ENCODE results near the gene TSPEAR. TPM values are rescaled to one million over a fixed set of nuclear protein-coding genes. Genes with fewer than 3 reads are reported as not detected.
"Not testable (repeated sequence)": the region's sequence is repeated elsewhere in the genome, so short reads cannot be mapped to it uniquely, and the experiment has no call there.

The TSPEAR gene
- total RNA-seq, 1 donor: not detected

DNA sequence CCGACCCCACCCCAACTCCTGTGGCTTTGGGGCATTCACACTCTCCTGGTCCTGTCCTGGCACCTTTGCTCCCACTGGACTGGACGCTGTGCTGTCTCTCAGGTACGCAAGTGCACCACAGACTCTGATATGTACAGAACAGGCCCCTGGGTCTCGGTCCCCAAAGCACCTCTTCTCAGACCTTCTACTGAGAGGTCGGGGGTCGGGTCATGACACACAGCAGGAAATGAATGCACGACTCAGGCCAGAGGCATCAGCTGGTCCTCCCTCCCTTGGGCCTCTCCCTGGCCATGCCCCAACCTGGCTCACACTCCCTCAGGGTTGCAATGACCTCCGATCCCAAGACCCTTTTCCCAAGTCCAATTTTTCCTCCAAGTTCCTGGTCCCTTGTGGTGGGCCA lies 16.2 kb downstream of the TSPEAR start:
- Histone ChIP-seq H3K27me3 (ENCODE audit: insufficient read depth, low read length) (peaks cover 36% of the 10 kb centered on the region), H2AFZ (ENCODE audit: low read length) (no peak overlapping the region), H3K4me3 (ENCODE audit: insufficient read depth, low read length) (no peak overlapping the region), H3K27ac (ENCODE audit: low read depth, low read length) (no peak overlapping the region), H3K79me2 (ENCODE audit: insufficient read depth, low read length) (no peaks in the 10 kb centered on the region), H3K9me3 (ENCODE audit: low read depth, low read length) (no peaks in the 10 kb centered on the region), H3K4me2 (ENCODE audit: insufficient read depth, low read length) (no peak overlapping the region), H3K4me1 (ENCODE audit: insufficient read depth, low read length) (no peaks in the 10 kb centered on the region), H3K36me3 (ENCODE audit: insufficient read depth, low read length) (no peaks in the 10 kb centered on the region), H4K20me1 (ENCODE audit: insufficient read depth, low read length) (no peaks in the 10 kb centered on the region)
- TF ChIP-seq, protein P1, sequence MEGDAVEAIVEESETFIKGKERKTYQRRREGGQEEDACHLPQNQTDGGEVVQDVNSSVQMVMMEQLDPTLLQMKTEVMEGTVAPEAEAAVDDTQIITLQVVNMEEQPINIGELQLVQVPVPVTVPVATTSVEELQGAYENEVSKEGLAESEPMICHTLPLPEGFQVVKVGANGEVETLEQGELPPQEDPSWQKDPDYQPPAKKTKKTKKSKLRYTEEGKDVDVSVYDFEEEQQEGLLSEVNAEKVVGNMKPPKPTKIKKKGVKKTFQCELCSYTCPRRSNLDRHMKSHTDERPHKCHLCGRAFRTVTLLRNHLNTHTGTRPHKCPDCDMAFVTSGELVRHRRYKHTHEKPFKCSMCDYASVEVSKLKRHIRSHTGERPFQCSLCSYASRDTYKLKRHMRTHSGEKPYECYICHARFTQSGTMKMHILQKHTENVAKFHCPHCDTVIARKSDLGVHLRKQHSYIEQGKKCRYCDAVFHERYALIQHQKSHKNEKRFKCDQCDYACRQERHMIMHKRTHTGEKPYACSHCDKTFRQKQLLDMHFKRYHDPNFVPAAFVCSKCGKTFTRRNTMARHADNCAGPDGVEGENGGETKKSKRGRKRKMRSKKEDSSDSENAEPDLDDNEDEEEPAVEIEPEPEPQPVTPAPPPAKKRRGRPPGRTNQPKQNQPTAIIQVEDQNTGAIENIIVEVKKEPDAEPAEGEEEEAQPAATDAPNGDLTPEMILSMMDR (IDR thresholded peaks at IDR 0.05; ENCODE audit: extremely low read depth, low read depth, low read length): no peak
- DNase-seq (ENCODE audit: insufficient read length, low spot score, missing footprints): peak; percentile 37

DNA sequence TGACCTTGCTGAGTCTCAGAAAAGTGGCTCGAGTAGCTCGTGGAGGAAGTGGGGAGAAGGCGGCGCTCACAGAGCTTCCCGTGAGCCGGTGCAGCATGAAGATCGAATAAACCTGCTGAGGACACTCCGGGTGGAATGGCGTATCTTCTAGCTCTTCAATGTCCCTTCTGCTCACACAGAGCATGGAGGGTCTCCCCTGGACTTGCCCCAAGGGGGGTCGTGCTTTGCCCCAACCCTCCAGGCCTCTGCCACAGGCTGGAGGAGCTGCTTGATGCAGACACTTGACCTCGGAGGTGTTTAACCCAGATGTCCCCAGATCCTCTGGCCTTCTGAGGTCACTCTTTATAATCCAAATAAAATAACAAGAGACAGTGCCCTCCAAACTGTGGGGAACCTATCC lies 16.6 kb downstream of the TSPEAR start:
- Histone ChIP-seq H3K79me2 (ENCODE audit: insufficient read depth, low read length) (no peaks in the 10 kb centered on the region), H2AFZ (ENCODE audit: low read length) (no peak overlapping the region), H3K9me3 (ENCODE audit: low read depth, low read length) (no peaks in the 10 kb centered on the region), H3K27ac (ENCODE audit: low read depth, low read length) (no peak overlapping the region), H3K4me3 (ENCODE audit: insufficient read depth, low read length) (no peak overlapping the region), H3K4me1 (ENCODE audit: insufficient read depth, low read length) (no peaks in the 10 kb centered on the region), H3K27me3 (ENCODE audit: insufficient read depth, low read length) (peaks cover 37% of the 10 kb centered on the region), H3K4me2 (ENCODE audit: insufficient read depth, low read length) (no peak overlapping the region), H3K36me3 (ENCODE audit: insufficient read depth, low read length) (no peaks in the 10 kb centered on the region), H4K20me1 (ENCODE audit: insufficient read depth, low read length) (no peaks in the 10 kb centered on the region)
- DNase-seq (ENCODE audit: insufficient read length, low spot score, missing footprints): no peak
- TF ChIP-seq, protein P1 (IDR thresholded peaks at IDR 0.05; ENCODE audit: extremely low read depth, low read depth, low read length): no peak

DNA sequence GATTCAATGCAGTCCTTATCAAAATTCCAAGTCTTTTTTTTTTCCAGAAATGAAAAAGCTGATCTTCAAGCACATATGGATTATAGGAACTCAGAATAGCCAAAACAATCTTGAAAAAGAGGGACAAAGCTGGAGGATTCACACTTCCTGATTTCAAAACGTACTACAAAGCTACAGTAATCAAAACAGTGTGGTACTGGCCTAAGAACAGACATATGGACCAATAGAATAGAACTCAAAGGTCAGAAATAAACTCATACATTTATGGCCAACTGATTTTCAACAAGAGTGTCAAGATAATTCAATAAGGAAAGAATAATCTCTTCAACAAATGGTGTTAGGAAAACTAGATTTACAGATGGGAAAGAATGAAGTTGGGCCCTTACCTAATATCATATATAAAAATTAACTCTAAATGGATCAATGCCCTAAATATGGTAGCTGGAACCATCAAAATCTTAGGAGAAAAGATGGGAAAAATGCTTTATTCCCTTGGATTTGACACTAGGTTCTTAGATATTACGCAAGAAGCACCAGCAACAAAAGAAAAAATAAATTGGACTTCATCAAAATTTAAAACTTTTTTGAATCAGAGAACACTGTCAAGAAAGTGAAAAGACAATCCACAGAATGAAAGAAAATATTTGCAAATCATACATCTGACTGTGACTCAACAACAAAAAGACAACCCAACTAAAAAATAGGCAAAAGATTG lies 18.4 kb downstream of the TSPEAR start:
- Histone ChIP-seq H3K9me3 (ENCODE audit: low read depth, low read length) (no peaks in the 10 kb centered on the region), H2AFZ (ENCODE audit: low read length) (no peak overlapping the region), H3K27ac (ENCODE audit: low read depth, low read length) (no peak overlapping the region), H3K4me3 (ENCODE audit: insufficient read depth, low read length) (no peak overlapping the region), H3K79me2 (ENCODE audit: insufficient read depth, low read length) (no peaks in the 10 kb centered on the region), H3K27me3 (ENCODE audit: insufficient read depth, low read length) (peaks cover 23% of the 10 kb centered on the region), H3K4me2 (ENCODE audit: insufficient read depth, low read length) (no peak overlapping the region), H3K36me3 (ENCODE audit: insufficient read depth, low read length) (no peaks in the 10 kb centered on the region), H4K20me1 (ENCODE audit: insufficient read depth, low read length) (no peaks in the 10 kb centered on the region), H3K4me1 (ENCODE audit: insufficient read depth, low read length) (no peaks in the 10 kb centered on the region)
- TF ChIP-seq, protein P1 (IDR thresholded peaks at IDR 0.05; ENCODE audit: extremely low read depth, low read depth, low read length): no peak
- no peak for DNase-seq (ENCODE audit: insufficient read length, low spot score, missing footprints)

DNA sequence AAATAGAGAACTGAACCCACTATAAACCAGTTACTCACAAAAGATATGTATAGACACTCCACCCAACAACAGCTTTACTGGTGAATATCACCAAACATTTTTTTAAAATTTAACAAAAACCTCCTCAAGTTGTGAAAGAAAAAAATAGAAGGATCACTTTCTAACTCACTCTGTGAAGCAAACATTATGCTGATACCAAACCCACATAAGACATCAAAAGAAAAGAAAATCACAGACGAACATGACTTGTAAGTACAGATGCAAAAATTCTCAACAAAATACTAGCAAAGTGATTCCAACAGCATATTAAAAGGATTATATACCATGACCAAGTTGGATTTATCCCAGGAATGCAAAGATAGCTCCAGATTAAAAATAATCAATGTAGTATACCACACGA lies 19.7 kb downstream of the TSPEAR start:
- Histone ChIP-seq H3K4me2 (ENCODE audit: insufficient read depth, low read length) (no peak overlapping the region), H3K9me3 (ENCODE audit: low read depth, low read length) (no peaks in the 10 kb centered on the region), H3K4me1 (ENCODE audit: insufficient read depth, low read length) (no peaks in the 10 kb centered on the region), H4K20me1 (ENCODE audit: insufficient read depth, low read length) (no peaks in the 10 kb centered on the region), H3K36me3 (ENCODE audit: insufficient read depth, low read length) (no peaks in the 10 kb centered on the region), H2AFZ (ENCODE audit: low read length) (no peak overlapping the region), H3K79me2 (ENCODE audit: insufficient read depth, low read length) (no peaks in the 10 kb centered on the region), H3K4me3 (ENCODE audit: insufficient read depth, low read length) (no peak overlapping the region), H3K27ac (ENCODE audit: low read depth, low read length) (no peak overlapping the region), H3K27me3 (ENCODE audit: insufficient read depth, low read length) (peaks cover 26% of the 10 kb centered on the region)
- TF ChIP-seq, protein P1 (IDR thresholded peaks at IDR 0.05; ENCODE audit: extremely low read depth, low read depth, low read length): no peak
- DNase-seq (ENCODE audit: insufficient read length, low spot score, missing footprints): no peak

DNA sequence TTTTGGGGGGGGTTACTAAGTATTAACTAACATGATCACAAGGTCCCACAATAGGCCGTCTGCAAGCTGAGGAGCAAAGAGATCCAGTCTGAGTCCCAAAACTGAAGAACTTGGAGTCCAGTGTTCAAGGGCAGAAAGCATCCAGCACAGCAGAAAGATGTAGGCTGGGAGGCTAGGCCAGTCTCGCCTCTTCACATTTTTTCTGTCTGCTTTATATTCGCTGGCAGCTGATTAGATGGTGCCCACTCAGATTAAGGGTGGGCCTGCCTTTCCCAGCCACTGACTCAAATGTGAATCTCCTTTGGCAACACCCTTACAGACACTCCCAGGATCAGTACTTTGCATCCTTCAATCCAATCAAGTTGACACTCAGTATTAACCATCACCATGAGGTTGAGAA lies 21.6 kb downstream of the TSPEAR start:
- H3K9me3 ChIP-seq (ENCODE audit: low read depth, low read length); H3K4me2 ChIP-seq (ENCODE audit: insufficient read depth, low read length); H4K20me1 ChIP-seq (ENCODE audit: insufficient read depth, low read length); H3K27ac ChIP-seq (ENCODE audit: low read depth, low read length); H3K79me2 ChIP-seq (ENCODE audit: insufficient read depth, low read length); DNase-seq (ENCODE audit: insufficient read length, low spot score, missing footprints); H2AFZ ChIP-seq (ENCODE audit: low read length); H3K4me1 ChIP-seq (ENCODE audit: insufficient read depth, low read length); H3K36me3 ChIP-seq (ENCODE audit: insufficient read depth, low read length); H3K4me3 ChIP-seq (ENCODE audit: insufficient read depth, low read length): not testable (repeated sequence)
- H3K27me3 ChIP-seq (ENCODE audit: insufficient read depth, low read length): peaks cover 18% of the 10 kb centered on the region

Data from osteoblast (primary cell).